HepG2 (cell line): ENCODE results near the gene LSM2. TPM values are rescaled to one million over a fixed set of nuclear protein-coding genes. Genes with fewer than 3 reads are reported as not detected.

ENCODE experiments used
- CBFB ChIP-seq: sonication (generic); formaldehyde crosslinking; IDR thresholded peaks from 2 replicates; pipeline ENCODE4 v1.4.0; 2020; ENCODE audit warnings: missing genetic modification reagents
- HNRNPLL ChIP-seq: fragments of 200-400 bp; formaldehyde crosslinking; IDR thresholded peaks from 2 replicates; pipeline ENCODE4 v1.6.1; 2017; ENCODE audit warnings: mild to moderate bottlenecking, low read depth, low read length; ENCODE audit not compliant: poor library complexity, severe bottlenecking
- KMT2A ChIP-seq: sonication (generic); formaldehyde crosslinking; IDR thresholded peaks from 2 replicates; pipeline ENCODE4 v1.4.0; 2020; ENCODE audit warnings: missing genetic modification reagents
- NFIC ChIP-seq: IDR thresholded peaks from 2 replicates; pipeline ENCODE4 v1.6.1; 2012; ENCODE audit warnings: mild to moderate bottlenecking, low read length, inconsistent platforms
- NRL ChIP-seq: sonication (generic); formaldehyde crosslinking; IDR thresholded peaks from 2 replicates; pipeline ENCODE4 v1.5.0; 2020; ENCODE audit warnings: missing genetic modification reagents, mild to moderate bottlenecking, moderate library complexity, borderline replicate concordance
- PAF1 ChIP-seq: IDR thresholded peaks from 2 replicates; pipeline ENCODE4 v1.6.1; 2016; ENCODE audit warnings: missing genetic modification reagents, missing compliant biosample characterization
- RXRA ChIP-seq: sonication (generic); formaldehyde crosslinking; IDR thresholded peaks from 2 replicates; pipeline ENCODE4 v1.5.1; 2020; ENCODE audit warnings: missing genetic modification reagents
- SIX4 ChIP-seq: sonication (generic); formaldehyde crosslinking; IDR thresholded peaks from 2 replicates; pipeline ENCODE4 v1.4.0; 2020; ENCODE audit warnings: missing genetic modification reagents
- SNAI1 ChIP-seq: sonication (generic); formaldehyde crosslinking; IDR thresholded peaks from 2 replicates; pipeline ENCODE4 v1.5.0; 2020; ENCODE audit warnings: mild to moderate bottlenecking, missing genetic modification reagents, borderline replicate concordance
- ZFP41 ChIP-seq: sonication (generic); formaldehyde crosslinking; IDR thresholded peaks from 2 replicates; pipeline ENCODE4 v1.4.0; 2020; ENCODE audit warnings: mild to moderate bottlenecking, missing genetic modification reagents, borderline replicate concordance
- ZNF460 ChIP-seq: sonication (generic); formaldehyde crosslinking; IDR thresholded peaks from 2 replicates; pipeline ENCODE4 v1.5.1; 2020; ENCODE audit warnings: missing genetic modification reagents, mild to moderate bottlenecking, borderline replicate concordance
- ZNF891 ChIP-seq: sonication (generic); formaldehyde crosslinking; IDR thresholded peaks from 2 replicates; pipeline ENCODE4 v1.5.0; 2020; ENCODE audit warnings: mild to moderate bottlenecking, missing genetic modification reagents
- polyA plus RNA-seq, 8 experiments: library from polyadenylated mRNA; depleted of rRNA in 3 of 8; stranded (reverse) in 7 of 8; unstranded in 1 of 8; fragments of >200 nt; fragmentation: Illumina TruSeq in 4 of 8; extraction: Trizol in 4 of 8; gene quantifications; 2 replicates each; pipeline versions ENCODE4 v1.2.1 to v1.2.3, GENCODE V29; 2011 to 2016; ENCODE audit warnings: low read depth in 4 of 8, missing spikeins in 1 of 8, mixed read lengths in 1 of 8; ENCODE audit not compliant: insufficient read depth in 1 of 8
- total RNA-seq, 5 experiments: library from RNA; depleted of rRNA; stranded (reverse); fragments of >200 nt; fragmentation: Illumina TruSeq; extraction: Trizol; gene quantifications; 2 replicates each; pipeline ENCODE4 v1.2.3, GENCODE V29; 2016; ENCODE audit warnings: low read depth in 1 of 5
- TF ChIP-seq, protein P1 (sequence below): sonication (generic); formaldehyde crosslinking; IDR thresholded peaks from 2 replicates; pipeline ENCODE4 v1.4.0; 2020; ENCODE audit warnings: missing genetic modification reagents, mild to moderate bottlenecking, borderline replicate concordance
- TF ChIP-seq, protein P2 (sequence below): sonication (generic); formaldehyde crosslinking; conservative IDR thresholded peaks from 2 replicates; pipeline ENCODE4 v1.8.1; 2023; ENCODE audit warnings: missing genetic modification reagents
- TF ChIP-seq, protein P3 (sequence below): sonication (generic); formaldehyde crosslinking; IDR thresholded peaks from 2 replicates; pipeline ENCODE4 v1.8.1; 2022; ENCODE audit warnings: mild to moderate bottlenecking, missing genetic modification reagents
- TF ChIP-seq, protein P4 (sequence below): sonication (generic); formaldehyde crosslinking; IDR thresholded peaks from 2 replicates; pipeline ENCODE4 v1.4.0; 2020; ENCODE audit warnings: missing genetic modification reagents, mild to moderate bottlenecking, borderline replicate concordance
- TF ChIP-seq, protein P5 (sequence below): sonication (generic); formaldehyde crosslinking; conservative IDR thresholded peaks from 2 replicates; pipeline ENCODE4 v1.8.0; 2022; ENCODE audit warnings: mild to moderate bottlenecking, moderate library complexity, missing genetic modification reagents
- TF ChIP-seq, protein P6 (sequence below): sonication (generic); formaldehyde crosslinking; IDR thresholded peaks from 2 replicates; pipeline ENCODE4 v1.4.0; 2020; ENCODE audit warnings: low read depth, mild to moderate bottlenecking, missing genetic modification reagents

LSM2 gene
- total and polyA plus RNA-seq, 2 of the 13 experiments (the other 11 are each of a cell fraction or from before 2014, with no cell fraction given) = 69.4 to 90.5 TPM

DNA sequence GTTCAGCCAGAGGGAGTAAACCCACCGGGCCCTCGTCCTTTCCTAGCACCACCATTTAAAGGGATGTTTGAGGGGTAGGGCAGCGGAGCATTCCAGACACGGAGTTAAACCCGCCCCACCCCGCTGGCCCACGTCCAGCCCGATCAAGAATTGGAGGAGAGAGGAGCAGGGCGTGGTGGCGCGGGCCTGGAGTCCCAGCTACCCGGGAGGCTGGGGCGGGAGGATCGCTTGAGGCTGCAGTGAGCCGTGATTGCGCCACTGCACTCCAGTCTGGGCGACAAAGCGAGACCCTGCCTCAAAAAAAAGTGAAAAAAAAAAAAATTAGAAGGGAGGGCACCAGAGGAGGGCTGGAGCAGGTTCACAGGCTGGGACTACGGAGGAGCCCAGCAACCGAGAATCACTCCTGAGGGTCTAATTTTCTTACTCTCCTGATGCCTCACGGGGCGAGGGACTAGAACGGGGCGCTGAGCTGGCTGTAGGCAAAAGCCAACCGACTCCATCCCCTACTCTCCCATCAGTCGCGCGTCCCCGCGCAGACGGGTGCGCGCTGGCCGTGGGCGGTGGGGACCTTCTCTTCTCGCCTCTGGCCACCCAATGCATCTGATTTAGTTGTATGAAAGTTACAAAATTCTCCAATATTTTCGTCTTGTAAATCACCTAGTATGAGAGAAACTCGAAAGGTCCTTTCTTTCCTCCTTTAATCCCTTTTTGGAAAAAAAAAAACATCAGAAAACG lies 14.7 kb upstream of the LSM2 start (continued):
- TF ChIP-seq NFIC (no peak), PAF1 (CRISPR knock-in tag) (no peak), ZNF891 (CRISPR knock-in tag) (peak; percentile 52; the same call in 1 of the 2 replicates), RXRA (CRISPR knock-in tag) (peak; percentile 38; the same call in 1 of the 2 replicates), ZFP41 (no peak), SNAI1 (no peak), NRL (CRISPR knock-in tag) (peak; percentile 74; the same call in 1 of the 2 replicates), CBFB (no peak), KMT2A (CRISPR knock-in tag) (0 out of 2 replicates have a peak, but pooled peaks have one; percentile 2), SIX4 (CRISPR knock-in tag) (no peak), ZNF460 (peak; percentile 96), HNRNPLL (peak; percentile 55)
- TF ChIP-seq, protein P1, sequence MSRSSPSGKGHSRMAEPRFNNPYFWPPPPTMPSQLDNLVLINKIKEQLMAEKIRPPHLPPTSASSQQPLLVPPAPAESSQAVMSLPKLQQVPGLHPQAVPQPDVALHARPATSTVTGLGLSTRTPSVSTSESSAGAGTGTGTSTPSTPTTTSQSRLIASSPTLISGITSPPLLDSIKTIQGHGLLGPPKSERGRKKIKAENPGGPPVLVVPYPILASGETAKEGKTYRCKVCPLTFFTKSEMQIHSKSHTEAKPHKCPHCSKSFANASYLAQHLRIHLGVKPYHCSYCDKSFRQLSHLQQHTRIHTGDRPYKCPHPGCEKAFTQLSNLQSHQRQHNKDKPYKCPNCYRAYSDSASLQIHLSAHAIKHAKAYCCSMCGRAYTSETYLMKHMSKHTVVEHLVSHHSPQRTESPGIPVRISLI (CRISPR knock-in tag) = no peak; the same call in 1 of the 2 replicates
- TF ChIP-seq, protein P2, sequence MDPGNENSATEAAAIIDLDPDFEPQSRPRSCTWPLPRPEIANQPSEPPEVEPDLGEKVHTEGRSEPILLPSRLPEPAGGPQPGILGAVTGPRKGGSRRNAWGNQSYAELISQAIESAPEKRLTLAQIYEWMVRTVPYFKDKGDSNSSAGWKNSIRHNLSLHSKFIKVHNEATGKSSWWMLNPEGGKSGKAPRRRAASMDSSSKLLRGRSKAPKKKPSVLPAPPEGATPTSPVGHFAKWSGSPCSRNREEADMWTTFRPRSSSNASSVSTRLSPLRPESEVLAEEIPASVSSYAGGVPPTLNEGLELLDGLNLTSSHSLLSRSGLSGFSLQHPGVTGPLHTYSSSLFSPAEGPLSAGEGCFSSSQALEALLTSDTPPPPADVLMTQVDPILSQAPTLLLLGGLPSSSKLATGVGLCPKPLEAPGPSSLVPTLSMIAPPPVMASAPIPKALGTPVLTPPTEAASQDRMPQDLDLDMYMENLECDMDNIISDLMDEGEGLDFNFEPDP (CRISPR knock-in tag) = no peak
- TF ChIP-seq, protein P3, sequence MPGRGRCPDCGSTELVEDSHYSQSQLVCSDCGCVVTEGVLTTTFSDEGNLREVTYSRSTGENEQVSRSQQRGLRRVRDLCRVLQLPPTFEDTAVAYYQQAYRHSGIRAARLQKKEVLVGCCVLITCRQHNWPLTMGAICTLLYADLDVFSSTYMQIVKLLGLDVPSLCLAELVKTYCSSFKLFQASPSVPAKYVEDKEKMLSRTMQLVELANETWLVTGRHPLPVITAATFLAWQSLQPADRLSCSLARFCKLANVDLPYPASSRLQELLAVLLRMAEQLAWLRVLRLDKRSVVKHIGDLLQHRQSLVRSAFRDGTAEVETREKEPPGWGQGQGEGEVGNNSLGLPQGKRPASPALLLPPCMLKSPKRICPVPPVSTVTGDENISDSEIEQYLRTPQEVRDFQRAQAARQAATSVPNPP (CRISPR knock-in tag) = no peak
- TF ChIP-seq, protein P4, sequence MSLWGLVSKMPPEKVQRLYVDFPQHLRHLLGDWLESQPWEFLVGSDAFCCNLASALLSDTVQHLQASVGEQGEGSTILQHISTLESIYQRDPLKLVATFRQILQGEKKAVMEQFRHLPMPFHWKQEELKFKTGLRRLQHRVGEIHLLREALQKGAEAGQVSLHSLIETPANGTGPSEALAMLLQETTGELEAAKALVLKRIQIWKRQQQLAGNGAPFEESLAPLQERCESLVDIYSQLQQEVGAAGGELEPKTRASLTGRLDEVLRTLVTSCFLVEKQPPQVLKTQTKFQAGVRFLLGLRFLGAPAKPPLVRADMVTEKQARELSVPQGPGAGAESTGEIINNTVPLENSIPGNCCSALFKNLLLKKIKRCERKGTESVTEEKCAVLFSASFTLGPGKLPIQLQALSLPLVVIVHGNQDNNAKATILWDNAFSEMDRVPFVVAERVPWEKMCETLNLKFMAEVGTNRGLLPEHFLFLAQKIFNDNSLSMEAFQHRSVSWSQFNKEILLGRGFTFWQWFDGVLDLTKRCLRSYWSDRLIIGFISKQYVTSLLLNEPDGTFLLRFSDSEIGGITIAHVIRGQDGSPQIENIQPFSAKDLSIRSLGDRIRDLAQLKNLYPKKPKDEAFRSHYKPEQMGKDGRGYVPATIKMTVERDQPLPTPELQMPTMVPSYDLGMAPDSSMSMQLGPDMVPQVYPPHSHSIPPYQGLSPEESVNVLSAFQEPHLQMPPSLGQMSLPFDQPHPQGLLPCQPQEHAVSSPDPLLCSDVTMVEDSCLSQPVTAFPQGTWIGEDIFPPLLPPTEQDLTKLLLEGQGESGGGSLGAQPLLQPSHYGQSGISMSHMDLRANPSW = no peak
- TF ChIP-seq, protein P5, sequence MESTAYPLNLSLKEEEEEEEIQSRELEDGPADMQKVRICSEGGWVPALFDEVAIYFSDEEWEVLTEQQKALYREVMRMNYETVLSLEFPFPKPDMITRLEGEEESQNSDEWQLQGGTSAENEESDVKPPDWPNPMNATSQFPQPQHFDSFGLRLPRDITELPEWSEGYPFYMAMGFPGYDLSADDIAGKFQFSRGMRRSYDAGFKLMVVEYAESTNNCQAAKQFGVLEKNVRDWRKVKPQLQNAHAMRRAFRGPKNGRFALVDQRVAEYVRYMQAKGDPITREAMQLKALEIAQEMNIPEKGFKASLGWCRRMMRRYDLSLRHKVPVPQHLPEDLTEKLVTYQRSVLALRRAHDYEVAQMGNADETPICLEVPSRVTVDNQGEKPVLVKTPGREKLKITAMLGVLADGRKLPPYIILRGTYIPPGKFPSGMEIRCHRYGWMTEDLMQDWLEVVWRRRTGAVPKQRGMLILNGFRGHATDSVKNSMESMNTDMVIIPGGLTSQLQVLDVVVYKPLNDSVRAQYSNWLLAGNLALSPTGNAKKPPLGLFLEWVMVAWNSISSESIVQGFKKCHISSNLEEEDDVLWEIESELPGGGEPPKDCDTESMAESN (CRISPR knock-in tag) = peak; percentile 59; the same call in 1 of the 2 replicates
- TF ChIP-seq, protein P6, sequence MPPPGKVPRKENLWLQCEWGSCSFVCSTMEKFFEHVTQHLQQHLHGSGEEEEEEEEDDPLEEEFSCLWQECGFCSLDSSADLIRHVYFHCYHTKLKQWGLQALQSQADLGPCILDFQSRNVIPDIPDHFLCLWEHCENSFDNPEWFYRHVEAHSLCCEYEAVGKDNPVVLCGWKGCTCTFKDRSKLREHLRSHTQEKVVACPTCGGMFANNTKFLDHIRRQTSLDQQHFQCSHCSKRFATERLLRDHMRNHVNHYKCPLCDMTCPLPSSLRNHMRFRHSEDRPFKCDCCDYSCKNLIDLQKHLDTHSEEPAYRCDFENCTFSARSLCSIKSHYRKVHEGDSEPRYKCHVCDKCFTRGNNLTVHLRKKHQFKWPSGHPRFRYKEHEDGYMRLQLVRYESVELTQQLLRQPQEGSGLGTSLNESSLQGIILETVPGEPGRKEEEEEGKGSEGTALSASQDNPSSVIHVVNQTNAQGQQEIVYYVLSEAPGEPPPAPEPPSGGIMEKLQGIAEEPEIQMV (CRISPR knock-in tag) = no peak
